Neural cell (in vitro differentiated cells): ENCODE data around the gene YWHAH.
A peak's percentile ranks its signal among the peaks of the same experiment; 100 is the strongest.

ENCODE experiments used
- EP300 ChIP-seq: fragments of 450-650 bp; conservative IDR thresholded peaks from 2 replicates; pipeline ENCODE4 v1.6.1; 2014; ENCODE audit warnings: antibody characterized with exemption, mild to moderate bottlenecking, moderate library complexity; ENCODE audit not compliant: poor library complexity, severe bottlenecking
- EZH2 ChIP-seq: fragments of 200-600, 300-800 bp; shearing (Covaris generic), sonication (generic); IDR thresholded peaks from 2 replicates; pipeline ENCODE4 v1.6.1; 2014; ENCODE audit warnings: antibody characterized with exemption, low read length, borderline replicate concordance, mild to moderate bottlenecking; ENCODE audit not compliant: insufficient read depth, poor library complexity, severe bottlenecking
- POLR2AphosphoS5 ChIP-seq: IDR thresholded peaks from 2 replicates; pipeline ENCODE4 v1.6.1; 2012
- TF ChIP-seq, protein P1 (sequence below): fragments of 450-650 bp; IDR thresholded peaks from 2 replicates; pipeline ENCODE4 v1.5.1; 2014; ENCODE audit warnings: antibody characterized with exemption, mild to moderate bottlenecking, moderate library complexity; ENCODE audit not compliant: poor library complexity, severe bottlenecking

GRCh38 chr22:31944700-31945442 lies 536 bp downstream of the YWHAH start:
- no peak for TF ChIP-seq EP300
- TF ChIP-seq, protein P1, sequence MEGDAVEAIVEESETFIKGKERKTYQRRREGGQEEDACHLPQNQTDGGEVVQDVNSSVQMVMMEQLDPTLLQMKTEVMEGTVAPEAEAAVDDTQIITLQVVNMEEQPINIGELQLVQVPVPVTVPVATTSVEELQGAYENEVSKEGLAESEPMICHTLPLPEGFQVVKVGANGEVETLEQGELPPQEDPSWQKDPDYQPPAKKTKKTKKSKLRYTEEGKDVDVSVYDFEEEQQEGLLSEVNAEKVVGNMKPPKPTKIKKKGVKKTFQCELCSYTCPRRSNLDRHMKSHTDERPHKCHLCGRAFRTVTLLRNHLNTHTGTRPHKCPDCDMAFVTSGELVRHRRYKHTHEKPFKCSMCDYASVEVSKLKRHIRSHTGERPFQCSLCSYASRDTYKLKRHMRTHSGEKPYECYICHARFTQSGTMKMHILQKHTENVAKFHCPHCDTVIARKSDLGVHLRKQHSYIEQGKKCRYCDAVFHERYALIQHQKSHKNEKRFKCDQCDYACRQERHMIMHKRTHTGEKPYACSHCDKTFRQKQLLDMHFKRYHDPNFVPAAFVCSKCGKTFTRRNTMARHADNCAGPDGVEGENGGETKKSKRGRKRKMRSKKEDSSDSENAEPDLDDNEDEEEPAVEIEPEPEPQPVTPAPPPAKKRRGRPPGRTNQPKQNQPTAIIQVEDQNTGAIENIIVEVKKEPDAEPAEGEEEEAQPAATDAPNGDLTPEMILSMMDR = no peak
- no peak for TF ChIP-seq EZH2
- TF ChIP-seq POLR2AphosphoS5 = peak; percentile 79
